Ramos (cell line): ENCODE results near the gene EMX2.
"Not testable (repeated sequence)": the region's sequence is repeated elsewhere in the genome, so short reads cannot be mapped to it uniquely, and the experiment has no call there.

ENCODE experiments used
- in situ Hi-C: fragments of 300-500 bp; cut with MboI; formaldehyde crosslinking; loops from one replicate; pipeline ENCODE4 v1.14.3; 2022; ENCODE audit warnings: low sequenced_read_pairs; ENCODE audit not compliant: unreplicated experiment

Gene EMX2

GRCh38 chr10:117542706-117543224, at the start of gene EMX2:
Gene EMX2 (plus strand): TSS chr10:117542746. CDS start chr10:117543268, 522 bp downstream.
- in situ Hi-C loops, result no loop called here

- in situ Hi-C loops, result loop anchor here (10.0 kb wide), 1 partner anchor 739 kb away; no protein-coding TSS in a partner anchor
Measured at GRCh38 chr10:117496031-117496430, 46.5 kb upstream of the EMX2 start.

- in situ Hi-C loops, result loop anchor here (10.0 kb wide), 1 partner anchor 738 kb away; no protein-coding TSS in a partner anchor
Measured at GRCh38 chr10:117496616-117497028, 45.9 kb upstream of the EMX2 start.

- in situ Hi-C loops, result loop anchor here (10.0 kb wide), 1 partner anchor 737 kb away; no protein-coding TSS in a partner anchor
Measured at GRCh38 chr10:117497736-117498135, 44.8 kb upstream of the EMX2 start.

GRCh38 chr10:117499248-117500105, 43.1 kb upstream of the EMX2 start:
- in situ Hi-C loops, result loop anchor here (10.0 kb wide), 1 partner anchor 735 kb away; no protein-coding TSS in a partner anchor

GRCh38 chr10:117500456-117500855, 42.1 kb upstream of the EMX2 start:
- in situ Hi-C loops, result no loop called here

GRCh38 chr10:117501460-117502035, 41.0 kb upstream of the EMX2 start:
- in situ Hi-C loops, result no loop called here

GRCh38 chr10:117502421-117503243, 39.9 kb upstream of the EMX2 start:
- in situ Hi-C loops, result no loop called here

- in situ Hi-C loops, result no loop called here
Measured at GRCh38 chr10:117503244-117504205, 39.0 kb upstream of the EMX2 start.

- in situ Hi-C loops, result no loop called here
Measured at GRCh38 chr10:117504562-117504961, 38.0 kb upstream of the EMX2 start.

GRCh38 chr10:117507081-117507480, 35.5 kb upstream of the EMX2 start:
- in situ Hi-C loops, result not testable (repeated sequence)

- in situ Hi-C loops, result no loop called here
Measured at GRCh38 chr10:117509573-117509972, 33.0 kb upstream of the EMX2 start.

- in situ Hi-C loops, result loop anchor here (10.0 kb wide), 1 partner anchor 733 kb away; no protein-coding TSS in a partner anchor
Measured at GRCh38 chr10:117511601-117512390, 30.8 kb upstream of the EMX2 start.

GRCh38 chr10:117514971-117515370, 27.6 kb upstream of the EMX2 start:
- in situ Hi-C loops, result loop anchor here (10.0 kb wide), 1 partner anchor 730 kb away; no protein-coding TSS in a partner anchor

- in situ Hi-C loops, result loop anchor here (10.0 kb wide), 1 partner anchor 728 kb away; no protein-coding TSS in a partner anchor
Measured at GRCh38 chr10:117516681-117517080, 25.9 kb upstream of the EMX2 start.

- in situ Hi-C loops, result loop anchor here (10.0 kb wide), 1 partner anchor 727 kb away; no protein-coding TSS in a partner anchor
Measured at GRCh38 chr10:117518246-117518645, 24.3 kb upstream of the EMX2 start.

GRCh38 chr10:117519286-117519685, 23.3 kb upstream of the EMX2 start:
- in situ Hi-C loops, result loop anchor here (10.0 kb wide), 1 partner anchor 726 kb away; no protein-coding TSS in a partner anchor

GRCh38 chr10:117519879-117520278, 22.7 kb upstream of the EMX2 start:
- in situ Hi-C loops, result loop anchor here (10.0 kb wide), 1 partner anchor 725 kb away; no protein-coding TSS in a partner anchor
